HG03095 (cell line): ENCODE data around the gene SPECC1L.

Experiments
- ATAC-seq: cut with Tn5 transposase; IDR thresholded peaks from one replicate; pipeline ENCODE4 v1.9.1; 2021; ENCODE audit warnings: moderate library complexity; ENCODE audit not compliant: unreplicated experiment

Gene SPECC1L

DNA sequence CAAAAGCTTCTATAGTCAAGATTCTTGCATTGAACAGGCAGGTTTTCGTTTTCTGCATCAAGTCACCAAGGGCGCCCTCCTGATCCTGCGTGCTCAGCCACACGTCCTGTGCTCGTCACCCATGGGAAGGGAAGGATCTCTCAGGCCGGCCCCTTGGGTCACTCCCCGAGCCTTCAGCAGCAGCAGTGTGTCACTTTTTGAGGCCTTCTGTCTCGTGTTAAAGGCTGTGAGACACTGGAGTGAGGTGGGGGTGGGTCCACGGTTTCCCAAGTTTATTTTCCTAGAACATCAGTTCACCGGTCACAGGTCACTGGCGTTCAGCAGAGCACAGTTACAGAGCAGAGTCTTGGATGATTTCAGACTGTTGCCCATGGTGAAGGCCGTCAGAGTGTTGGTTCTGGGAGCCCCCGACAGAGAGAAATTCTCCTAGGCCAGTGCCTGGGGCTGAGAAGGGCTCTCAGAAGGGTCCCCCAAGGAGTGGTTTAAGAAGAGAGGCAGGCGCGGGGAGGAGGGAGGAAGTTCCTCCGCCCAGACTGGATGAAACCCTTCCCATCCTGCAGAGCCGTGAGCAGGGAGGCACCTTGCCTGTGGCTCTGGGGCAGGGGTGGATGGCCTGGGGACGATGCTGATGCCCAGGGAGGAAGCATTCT lies 143.2 kb downstream of the SPECC1L start:
- ATAC-seq: no peak

DNA sequence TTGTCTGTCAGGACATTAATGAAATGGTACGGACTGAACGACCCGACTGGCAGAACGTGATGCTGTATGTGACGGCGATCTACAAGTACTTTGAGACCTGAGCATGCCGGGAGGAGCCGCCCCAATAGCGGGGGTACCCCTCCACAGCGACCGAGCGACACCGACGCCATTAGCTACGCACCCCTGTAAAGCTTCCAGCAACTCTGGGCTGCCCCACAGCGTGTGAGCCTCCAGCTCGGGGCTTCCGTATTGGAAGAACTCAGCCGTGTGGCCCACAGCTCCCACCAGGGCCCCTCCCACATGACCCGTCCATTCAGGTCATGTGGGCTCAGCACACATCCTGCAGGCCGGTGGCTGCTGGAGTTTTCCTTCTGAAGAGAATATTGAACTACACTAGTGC lies 143.9 kb downstream of the SPECC1L start:
- no peak for ATAC-seq

DNA sequence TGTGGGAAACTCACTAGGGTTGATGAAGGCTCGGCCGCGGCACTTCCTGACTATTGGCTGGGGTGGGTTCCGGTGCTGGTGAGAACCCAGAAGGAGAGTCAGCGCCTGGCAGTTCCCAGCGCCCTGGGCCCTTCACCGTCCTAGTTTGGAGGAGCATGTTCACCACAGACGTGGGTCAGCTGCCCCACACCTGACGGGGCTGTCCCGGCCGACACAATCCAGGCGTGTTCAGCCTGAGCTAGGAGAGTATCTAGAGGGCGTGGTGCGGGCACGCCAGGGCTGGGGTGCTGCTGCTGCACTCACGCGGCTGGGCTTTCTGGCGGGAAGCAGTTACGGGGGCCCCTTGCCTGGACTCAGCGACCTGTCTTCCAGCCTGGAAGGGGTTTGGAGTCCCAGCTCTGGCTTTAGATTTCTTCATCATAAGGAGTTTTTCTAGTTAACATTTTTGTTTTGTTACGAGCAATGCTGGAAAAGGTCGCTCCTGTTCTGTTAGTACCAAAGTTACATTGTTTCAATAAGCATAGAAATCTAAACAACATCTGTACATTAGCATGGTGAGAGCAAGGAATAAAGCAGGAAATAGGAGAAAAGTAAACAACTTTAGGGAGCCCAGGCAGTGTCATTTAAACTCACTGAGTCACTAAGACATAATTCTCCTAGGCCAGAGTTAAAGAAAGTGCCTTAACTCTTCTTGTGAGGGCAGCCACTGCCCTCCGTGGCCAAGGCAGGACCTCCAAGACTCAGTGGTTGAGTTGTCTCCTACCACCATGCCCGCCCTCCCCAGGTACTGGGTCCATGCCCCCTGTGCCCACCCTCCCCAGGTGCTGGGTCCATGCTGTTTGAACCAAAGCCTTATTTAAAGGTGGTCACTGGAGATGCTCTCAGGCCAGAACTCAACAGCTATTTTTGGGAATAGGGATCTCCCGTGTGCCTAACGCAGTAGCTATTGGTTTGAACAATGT lies 144.6 kb downstream of the SPECC1L start:
- ATAC-seq: no peak

DNA sequence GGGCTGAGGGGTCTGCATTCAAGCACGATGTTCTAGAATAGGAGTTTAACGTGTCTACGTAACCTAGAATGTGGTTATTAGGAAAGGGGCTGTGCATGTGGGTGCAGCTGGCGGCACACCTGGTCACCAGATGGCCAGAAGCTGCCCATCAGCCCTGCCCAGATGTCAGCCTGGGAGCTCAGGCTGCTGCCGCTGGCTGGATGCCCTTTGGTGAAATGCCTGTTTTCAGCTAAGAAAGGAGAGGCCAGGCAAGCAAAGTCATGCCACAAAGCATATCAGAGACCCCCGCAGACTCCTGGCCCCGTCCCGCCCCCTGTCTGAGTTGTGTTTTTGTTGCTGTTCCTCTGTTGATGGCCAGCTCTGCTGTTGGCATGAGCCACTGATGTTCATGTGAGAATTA lies 145.5 kb downstream of the SPECC1L start:
- no peak for ATAC-seq

DNA sequence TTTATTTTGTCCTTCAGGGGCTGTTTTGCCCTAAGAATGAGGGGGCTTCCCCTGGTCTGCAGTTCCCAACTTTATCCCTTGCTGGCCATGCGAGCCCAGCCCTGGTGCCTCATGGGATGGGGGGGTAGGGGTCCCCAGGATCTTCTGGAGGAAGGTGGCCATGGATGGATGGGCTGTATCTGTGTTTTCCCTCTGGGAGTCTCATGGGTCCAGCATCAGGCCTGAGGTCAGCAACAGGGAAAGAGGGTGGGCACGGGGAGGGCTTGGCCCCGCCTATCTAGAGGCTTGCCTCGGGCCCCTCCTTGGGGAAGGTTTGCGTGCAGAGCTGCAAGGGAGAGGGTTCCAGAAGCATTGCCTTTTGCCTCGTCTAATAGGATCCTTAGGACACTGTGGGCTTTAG lies 146.0 kb downstream of the SPECC1L start:
- no peak for ATAC-seq

DNA sequence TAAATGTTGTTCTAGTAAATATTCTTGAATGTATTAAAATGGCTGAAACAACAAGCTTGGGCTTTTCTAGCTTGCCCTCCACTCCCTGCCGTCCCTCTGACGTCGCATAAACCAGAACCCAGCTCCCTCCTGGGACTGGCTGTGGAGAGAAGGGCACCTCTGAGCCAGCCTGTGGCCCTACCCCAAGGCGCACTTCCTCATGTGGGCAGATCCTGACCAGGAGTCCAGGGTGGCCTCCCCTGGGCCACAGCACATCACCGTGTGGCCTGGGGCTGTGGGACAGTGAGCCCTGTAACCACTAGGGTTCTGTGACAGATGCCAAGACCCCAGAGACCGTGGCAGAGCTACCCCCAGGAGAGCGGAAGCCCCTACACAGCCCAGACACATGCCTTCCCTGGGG lies 146.6 kb downstream of the SPECC1L start:
- ATAC-seq: no peak

DNA sequence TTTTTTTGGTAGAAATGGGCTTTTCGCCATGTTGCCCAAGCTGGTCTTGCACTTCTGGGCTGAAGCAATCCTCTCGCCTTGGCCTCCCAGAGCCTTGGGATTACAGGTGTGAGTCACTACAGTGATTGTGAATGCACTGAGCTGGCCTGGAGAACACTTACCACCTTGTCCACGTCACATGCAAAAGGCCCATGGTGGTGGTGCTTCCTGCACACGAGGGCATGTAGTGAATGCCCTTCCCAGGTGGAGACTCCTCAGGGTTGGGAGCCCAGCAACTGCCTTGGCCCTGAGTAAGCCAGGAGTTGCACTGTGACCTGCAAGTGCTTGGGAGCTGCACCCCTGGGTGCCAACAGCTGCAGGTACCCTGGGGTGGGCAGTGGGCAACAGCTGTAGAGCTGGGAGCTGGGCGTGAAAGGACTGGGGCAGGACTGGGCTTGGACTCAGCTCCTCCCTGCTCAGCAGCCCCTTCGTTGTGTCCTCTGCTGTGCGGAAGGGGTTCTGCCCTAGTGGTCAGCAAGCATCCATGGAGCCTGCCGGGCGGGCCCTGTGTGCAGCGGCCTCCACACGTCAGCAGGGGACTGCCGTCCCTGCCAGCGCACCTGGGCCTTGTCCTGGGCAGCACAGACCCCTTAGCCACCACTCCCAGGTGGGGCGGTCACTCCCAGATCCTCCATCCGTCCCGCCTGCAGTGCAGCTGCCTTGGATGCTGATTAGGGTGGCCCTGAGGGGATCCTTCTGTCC lies 147.4 kb downstream of the SPECC1L start:
- ATAC-seq: no peak

DNA sequence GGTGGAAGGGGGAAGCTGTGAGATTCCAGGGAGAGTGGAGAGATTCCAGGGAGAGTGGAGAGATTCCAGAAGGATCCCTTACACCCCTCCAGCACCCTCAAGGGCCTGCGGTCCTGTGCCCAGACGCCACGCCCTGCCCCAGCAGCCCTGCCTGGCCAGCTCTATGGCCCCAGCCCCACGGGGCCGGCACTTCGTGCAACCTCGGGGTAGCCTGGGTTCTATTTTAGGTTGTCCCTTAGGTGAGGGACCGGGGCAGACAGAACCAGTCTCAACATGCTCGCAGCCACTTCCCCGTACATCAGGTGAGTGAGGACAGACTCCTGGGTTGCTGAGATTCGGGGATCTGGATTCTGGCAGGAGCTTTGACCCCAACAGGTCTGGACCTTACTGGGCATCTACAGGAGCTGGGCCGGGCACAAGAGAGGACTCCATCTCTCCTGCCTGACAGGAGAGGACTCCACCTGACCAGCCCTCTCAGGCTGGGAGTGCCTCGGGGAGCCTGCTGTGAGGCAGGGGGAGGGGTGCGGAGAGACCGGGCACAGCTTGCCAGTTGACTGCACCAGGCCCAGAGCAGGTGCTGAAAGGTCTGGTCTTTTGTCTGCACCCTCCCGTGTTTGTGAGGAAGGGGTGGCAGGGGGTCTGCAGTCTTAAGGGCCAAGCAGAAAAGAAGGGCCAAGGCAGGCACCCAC lies 148.3 kb downstream of the SPECC1L start:
- no peak for ATAC-seq

DNA sequence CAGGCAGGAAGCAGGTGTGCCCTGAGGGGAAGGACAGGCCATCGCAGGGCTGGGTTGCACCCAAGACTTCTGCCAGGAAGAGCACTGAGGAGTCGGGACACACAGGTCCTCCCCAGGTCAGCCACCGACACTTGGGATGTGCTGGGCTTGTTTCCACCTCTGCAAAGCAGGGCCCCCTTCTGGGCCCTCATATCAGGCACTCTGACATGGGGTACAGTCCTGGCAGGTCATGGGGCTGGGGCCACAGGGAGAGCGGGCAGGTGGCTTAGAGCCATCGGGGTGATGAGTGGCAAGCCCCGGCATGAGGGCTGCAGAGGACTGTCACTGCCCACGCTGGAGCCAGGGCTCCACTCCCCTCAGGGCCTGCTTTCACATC lies 148.8 kb downstream of the SPECC1L start:
- no peak for ATAC-seq

DNA sequence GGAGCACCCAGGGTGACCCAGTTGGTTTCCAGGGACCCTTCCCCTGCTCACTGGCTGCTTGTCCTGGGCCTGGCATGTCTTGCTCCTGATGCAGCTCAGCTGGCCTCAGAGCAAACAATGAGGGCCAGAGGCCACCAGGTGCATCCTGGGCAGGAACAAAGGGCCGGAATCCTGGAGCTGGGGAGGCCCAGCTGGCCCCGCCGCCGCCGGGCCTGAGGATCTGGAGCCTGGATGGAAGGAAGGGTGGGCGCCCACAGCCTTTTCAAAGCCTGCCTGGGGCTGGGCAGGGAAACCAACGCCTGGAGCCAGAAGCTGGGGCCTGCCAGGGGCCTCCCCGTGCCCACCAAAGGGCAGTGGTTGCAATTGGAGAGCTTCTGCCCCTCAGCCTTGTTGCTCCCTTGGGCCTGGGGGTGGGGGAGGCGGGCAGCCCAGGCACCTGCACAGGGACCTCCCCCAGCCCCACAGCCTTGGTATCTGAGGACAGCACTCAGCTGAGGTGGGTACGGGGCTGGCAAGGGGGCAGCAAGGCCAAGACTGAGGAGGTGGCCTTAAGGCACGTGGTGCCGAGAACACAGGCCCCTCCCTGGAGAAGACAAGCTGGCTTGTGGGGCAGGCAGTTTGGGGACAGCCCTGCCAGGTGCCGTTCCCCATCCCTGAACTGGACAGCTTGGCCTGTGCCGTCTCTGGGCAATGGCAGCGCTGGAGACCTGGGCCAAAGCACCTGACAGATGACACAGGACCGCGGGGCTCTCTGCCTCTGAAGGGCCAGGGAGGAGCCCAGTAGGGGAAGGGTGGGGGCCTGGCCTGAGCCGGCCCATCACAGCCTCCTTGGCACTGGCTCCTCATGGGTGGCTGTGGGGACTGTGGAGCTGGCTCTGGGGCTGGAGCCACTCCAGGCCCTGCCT lies 149.7 kb downstream of the SPECC1L start:
- no peak for ATAC-seq

DNA sequence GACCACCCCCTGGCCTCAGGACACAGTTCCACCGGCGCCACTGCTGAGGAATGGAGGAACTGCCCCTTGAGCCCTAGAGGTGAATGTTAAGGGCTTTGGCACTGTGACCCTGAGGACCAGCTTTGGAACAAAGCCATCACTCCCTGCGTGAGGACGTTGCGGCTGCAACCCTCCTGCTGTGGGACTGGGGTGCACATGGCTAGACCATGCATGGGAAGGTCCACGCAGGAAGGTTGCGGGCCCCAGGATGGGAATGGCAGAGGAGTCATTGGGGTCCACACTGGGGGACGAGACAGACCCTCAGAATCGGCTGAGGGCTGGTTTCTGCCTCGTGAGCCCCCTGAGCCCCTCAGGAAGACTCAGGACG lies 150.3 kb downstream of the SPECC1L start:
- no peak for ATAC-seq

DNA sequence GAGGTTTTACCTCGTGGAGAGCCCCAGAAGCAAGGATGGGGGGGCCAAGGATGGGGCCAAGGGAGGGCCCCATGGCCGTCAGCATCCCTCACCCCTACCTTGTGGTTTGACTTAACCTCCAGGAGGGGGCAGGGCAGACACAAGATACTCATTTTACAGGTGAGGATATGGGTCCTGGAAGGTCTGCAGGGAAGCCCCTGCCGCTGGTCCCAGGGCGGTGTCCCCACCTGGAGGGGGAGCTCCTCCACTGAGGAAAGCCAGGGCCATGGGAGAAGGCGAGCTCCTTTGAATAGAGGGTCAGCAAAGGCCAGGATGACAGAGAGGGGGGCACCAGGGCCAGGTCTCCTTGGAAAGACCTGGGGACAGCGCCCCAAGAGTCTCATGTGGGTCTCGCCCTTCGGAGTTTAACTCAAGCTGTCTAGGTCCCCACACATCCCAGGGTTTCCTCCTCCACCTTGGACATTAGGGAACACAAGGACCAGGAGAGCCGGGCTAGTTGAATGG lies 150.8 kb downstream of the SPECC1L start:
- ATAC-seq: no peak

DNA sequence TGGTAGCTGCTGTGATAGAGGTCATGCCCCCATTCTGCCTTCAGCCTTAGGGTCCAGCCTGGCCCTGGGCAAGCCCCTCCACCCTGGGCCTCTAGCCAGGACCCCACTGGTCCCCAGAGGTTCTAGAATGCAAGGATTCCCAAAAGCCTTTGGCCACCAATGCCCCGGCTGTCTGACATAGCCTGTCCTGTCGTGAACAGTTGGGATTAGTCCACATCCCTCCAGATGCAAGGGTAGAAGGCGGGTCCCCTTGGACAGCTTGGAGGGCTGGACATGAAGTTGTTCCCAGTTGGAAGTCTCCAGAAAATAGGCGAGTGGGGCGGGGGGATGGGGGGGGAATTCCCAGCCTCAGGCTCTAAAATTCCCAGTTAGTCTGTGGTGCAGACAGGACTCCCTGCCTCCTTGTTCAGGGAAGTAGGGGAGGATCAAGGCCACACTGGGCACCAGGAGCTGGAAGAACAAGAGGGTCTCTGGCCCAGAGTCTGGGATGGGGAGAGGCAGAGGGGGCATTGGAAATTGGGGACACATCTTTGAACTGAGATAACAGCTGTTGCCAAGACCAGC lies 151.6 kb downstream of the SPECC1L start:
- ATAC-seq: no peak

DNA sequence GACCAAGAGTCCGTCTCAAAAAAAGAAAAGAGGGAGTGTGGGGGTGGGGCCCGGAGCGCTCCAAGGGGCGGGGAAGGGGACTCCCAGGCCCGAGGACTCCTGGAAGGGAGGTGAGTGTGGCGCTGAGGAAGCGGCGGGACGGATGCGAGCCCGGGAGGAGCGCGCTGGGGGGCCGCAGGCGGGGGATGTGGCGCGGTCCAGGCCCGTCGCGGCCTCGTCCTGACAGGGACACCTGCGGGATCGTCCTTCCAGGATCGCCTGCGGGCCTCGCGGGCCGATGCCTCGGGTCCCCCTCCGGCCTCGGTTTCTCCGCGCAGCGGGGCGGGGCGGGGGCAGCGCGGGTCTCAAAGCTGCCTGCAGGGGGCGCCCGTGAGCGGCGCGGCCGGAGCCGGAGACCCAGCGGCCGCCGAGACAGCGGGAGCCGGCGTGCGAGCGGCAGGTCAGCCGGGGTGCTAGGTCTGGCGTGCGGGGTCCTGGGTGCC lies 152.9 kb downstream of the SPECC1L start:
- ATAC-seq: no peak

DNA sequence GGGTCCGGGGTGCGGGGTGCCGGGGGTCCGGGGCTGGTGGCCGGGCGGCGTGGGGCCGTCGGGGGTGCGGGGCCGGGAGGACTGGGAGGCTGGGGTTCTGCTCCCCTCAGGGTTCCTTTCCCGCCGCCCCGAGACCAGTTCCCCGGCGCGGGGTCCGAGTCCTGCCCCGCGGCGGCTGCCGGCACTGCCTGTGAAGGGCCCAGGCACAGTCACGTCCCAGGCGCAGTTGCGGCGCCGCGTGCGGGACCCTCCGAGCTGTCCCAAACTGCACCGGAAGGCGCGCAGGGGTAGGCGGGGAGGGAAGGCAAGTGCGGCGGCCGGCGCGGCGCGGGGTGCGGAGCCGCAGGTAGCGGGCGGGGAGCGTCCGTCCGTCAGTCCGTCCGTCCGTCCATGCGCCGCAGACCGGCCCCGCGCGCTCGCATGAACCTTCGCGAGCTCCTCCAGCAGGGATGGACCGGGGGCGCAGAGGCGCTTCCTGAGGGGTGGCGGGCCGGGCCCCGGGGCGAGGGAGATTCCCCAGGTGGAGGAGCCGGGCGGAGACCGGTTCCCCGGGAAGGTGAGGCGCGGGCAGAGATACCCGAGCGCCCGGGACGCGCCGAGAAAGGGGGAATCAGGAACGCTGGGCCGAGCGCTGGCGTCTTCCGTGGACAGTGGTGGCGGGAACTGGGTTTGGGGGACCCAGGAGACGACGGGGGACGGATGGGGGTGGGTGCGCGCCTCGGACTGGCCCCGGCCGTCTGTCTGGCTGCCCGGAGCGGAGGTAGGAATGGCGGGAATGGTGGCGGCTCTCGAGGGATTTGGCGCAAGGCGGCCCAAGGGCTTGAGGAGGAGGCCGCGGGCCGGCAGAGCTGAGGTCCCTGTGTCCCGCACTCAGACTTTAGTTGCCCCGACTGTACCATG lies 153.6 kb downstream of the SPECC1L start:
- no peak for ATAC-seq

DNA sequence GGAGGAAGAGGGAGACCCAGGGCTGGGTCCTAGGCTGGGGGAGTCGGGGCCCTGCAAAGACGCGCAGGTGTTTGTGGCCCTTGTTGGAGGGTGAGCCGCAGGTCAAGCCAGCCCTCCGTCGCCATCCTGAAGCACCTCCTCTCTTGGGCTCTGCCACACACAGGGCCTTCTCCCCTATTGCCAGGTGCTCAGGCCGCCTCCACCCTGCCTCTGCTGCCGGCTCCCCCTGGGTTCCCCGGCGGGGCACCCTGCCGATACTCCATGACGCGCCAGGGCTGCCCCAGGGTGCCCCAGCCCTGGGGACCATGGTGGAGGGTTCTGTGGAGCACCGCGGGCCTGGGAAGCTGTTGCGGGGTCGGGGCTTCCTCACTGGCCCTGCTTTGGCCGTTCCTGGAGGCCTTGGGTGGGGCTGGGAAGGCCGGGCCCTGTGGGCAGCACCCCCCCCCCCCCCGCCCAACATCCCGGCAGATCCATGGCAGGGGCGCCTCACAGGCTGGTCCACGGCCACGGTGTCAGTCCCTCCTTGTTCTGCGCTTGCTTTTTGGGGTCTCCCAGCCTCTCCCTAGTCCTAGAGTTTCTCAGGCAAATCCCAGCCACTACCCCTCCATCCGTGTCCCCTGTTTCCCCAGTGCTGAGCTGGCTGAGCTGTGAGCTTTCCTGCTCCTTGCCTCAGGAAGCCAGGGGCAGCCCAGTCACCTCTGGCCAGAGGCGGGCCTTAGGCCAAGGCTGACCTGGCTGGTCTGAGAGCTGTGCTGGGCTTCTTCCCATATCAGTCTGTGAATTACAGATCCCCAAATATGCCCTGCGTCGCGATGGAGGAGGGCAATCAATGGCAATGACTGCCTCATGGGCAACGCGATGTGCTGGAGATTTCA lies 154.5 kb downstream of the SPECC1L start:
- ATAC-seq: no peak

DNA sequence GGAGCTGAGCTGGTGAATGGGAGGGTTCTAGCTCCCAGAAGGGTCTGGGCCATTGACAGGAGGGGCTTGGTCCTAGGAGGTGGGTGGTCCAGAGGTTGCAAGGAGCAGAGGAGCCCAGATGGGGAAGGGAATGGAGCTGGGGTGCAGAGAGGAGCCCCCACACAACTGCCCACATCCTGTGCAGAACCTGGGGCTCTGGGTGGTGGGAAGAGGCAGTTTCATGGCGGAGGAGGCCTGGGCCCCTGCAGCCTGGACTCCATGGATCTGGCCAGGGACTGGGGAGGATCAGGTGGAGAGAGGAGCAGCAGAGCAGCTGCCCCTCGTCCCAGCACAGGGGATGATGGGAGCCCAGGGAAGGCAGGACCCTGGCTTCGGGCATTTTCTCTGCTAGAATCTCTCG lies 155.8 kb downstream of the SPECC1L start:
- ATAC-seq: no peak
